ENCODE measurements around the gene SLIT3.

DNA sequence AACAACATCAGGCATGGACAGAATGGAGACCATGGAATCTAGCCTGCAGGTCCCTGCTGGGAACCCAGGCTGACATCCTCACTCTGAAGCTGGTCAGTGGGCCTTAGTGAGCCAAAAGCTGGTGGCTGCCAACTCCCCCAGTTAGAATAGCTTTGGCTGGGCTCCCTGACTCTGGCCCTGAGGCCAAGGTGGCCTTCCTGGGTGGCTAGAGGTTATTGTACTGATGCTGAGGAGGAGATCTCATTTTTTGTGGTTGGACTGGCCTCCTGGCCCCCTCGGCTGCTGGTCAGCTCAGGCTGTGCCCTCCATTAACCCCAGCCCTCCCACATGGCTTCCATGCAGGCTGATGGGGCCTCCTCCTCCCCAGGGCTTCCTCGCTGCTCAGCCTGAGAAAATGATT, 620.5 kb downstream of the SLIT3 start:
- TF ChIP-seq POLR2AphosphoS5 (IDR thresholded peaks at IDR 0.05; ENCODE audit: low read depth) (no peak), EZH2 (IDR thresholded peaks at IDR 0.05; ENCODE audit: low read depth, unreplicated experiment) (no peak), EZH2phosphoT487 (IDR thresholded peaks at IDR 0.05; ENCODE audit: unreplicated experiment) (no peak), CREB1 (CRISPR knock-in tag; IDR thresholded peaks at IDR 0.05; ENCODE audit: low read depth) (no peak), JUNB (IDR thresholded peaks at IDR 0.05; ENCODE audit: unreplicated experiment) (no peak), STAT1 (IDR thresholded peaks at IDR 0.05; ENCODE audit: unreplicated experiment) (no peak), ZNF331 (CRISPR knock-in tag; IDR thresholded peaks at IDR 0.05; ENCODE audit: low read depth) (no peak), NANOG (IDR thresholded peaks at IDR 0.05; ENCODE audit: borderline replicate concordance) (no peak)
- TF ChIP-seq, protein P1, sequence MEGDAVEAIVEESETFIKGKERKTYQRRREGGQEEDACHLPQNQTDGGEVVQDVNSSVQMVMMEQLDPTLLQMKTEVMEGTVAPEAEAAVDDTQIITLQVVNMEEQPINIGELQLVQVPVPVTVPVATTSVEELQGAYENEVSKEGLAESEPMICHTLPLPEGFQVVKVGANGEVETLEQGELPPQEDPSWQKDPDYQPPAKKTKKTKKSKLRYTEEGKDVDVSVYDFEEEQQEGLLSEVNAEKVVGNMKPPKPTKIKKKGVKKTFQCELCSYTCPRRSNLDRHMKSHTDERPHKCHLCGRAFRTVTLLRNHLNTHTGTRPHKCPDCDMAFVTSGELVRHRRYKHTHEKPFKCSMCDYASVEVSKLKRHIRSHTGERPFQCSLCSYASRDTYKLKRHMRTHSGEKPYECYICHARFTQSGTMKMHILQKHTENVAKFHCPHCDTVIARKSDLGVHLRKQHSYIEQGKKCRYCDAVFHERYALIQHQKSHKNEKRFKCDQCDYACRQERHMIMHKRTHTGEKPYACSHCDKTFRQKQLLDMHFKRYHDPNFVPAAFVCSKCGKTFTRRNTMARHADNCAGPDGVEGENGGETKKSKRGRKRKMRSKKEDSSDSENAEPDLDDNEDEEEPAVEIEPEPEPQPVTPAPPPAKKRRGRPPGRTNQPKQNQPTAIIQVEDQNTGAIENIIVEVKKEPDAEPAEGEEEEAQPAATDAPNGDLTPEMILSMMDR (conservative IDR thresholded peaks at IDR 0.05; ENCODE audit: low read depth in 2 of 2), result no peak
- TF ChIP-seq, protein P2, sequence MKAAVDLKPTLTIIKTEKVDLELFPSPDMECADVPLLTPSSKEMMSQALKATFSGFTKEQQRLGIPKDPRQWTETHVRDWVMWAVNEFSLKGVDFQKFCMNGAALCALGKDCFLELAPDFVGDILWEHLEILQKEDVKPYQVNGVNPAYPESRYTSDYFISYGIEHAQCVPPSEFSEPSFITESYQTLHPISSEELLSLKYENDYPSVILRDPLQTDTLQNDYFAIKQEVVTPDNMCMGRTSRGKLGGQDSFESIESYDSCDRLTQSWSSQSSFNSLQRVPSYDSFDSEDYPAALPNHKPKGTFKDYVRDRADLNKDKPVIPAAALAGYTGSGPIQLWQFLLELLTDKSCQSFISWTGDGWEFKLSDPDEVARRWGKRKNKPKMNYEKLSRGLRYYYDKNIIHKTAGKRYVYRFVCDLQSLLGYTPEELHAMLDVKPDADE (IDR thresholded peaks at IDR 0.05), result no peak
- TF ChIP-seq, protein P3, sequence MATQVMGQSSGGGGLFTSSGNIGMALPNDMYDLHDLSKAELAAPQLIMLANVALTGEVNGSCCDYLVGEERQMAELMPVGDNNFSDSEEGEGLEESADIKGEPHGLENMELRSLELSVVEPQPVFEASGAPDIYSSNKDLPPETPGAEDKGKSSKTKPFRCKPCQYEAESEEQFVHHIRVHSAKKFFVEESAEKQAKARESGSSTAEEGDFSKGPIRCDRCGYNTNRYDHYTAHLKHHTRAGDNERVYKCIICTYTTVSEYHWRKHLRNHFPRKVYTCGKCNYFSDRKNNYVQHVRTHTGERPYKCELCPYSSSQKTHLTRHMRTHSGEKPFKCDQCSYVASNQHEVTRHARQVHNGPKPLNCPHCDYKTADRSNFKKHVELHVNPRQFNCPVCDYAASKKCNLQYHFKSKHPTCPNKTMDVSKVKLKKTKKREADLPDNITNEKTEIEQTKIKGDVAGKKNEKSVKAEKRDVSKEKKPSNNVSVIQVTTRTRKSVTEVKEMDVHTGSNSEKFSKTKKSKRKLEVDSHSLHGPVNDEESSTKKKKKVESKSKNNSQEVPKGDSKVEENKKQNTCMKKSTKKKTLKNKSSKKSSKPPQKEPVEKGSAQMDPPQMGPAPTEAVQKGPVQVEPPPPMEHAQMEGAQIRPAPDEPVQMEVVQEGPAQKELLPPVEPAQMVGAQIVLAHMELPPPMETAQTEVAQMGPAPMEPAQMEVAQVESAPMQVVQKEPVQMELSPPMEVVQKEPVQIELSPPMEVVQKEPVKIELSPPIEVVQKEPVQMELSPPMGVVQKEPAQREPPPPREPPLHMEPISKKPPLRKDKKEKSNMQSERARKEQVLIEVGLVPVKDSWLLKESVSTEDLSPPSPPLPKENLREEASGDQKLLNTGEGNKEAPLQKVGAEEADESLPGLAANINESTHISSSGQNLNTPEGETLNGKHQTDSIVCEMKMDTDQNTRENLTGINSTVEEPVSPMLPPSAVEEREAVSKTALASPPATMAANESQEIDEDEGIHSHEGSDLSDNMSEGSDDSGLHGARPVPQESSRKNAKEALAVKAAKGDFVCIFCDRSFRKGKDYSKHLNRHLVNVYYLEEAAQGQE (IDR thresholded peaks at IDR 0.05; ENCODE audit: unreplicated experiment), result no peak
- TF ChIP-seq, protein P4, sequence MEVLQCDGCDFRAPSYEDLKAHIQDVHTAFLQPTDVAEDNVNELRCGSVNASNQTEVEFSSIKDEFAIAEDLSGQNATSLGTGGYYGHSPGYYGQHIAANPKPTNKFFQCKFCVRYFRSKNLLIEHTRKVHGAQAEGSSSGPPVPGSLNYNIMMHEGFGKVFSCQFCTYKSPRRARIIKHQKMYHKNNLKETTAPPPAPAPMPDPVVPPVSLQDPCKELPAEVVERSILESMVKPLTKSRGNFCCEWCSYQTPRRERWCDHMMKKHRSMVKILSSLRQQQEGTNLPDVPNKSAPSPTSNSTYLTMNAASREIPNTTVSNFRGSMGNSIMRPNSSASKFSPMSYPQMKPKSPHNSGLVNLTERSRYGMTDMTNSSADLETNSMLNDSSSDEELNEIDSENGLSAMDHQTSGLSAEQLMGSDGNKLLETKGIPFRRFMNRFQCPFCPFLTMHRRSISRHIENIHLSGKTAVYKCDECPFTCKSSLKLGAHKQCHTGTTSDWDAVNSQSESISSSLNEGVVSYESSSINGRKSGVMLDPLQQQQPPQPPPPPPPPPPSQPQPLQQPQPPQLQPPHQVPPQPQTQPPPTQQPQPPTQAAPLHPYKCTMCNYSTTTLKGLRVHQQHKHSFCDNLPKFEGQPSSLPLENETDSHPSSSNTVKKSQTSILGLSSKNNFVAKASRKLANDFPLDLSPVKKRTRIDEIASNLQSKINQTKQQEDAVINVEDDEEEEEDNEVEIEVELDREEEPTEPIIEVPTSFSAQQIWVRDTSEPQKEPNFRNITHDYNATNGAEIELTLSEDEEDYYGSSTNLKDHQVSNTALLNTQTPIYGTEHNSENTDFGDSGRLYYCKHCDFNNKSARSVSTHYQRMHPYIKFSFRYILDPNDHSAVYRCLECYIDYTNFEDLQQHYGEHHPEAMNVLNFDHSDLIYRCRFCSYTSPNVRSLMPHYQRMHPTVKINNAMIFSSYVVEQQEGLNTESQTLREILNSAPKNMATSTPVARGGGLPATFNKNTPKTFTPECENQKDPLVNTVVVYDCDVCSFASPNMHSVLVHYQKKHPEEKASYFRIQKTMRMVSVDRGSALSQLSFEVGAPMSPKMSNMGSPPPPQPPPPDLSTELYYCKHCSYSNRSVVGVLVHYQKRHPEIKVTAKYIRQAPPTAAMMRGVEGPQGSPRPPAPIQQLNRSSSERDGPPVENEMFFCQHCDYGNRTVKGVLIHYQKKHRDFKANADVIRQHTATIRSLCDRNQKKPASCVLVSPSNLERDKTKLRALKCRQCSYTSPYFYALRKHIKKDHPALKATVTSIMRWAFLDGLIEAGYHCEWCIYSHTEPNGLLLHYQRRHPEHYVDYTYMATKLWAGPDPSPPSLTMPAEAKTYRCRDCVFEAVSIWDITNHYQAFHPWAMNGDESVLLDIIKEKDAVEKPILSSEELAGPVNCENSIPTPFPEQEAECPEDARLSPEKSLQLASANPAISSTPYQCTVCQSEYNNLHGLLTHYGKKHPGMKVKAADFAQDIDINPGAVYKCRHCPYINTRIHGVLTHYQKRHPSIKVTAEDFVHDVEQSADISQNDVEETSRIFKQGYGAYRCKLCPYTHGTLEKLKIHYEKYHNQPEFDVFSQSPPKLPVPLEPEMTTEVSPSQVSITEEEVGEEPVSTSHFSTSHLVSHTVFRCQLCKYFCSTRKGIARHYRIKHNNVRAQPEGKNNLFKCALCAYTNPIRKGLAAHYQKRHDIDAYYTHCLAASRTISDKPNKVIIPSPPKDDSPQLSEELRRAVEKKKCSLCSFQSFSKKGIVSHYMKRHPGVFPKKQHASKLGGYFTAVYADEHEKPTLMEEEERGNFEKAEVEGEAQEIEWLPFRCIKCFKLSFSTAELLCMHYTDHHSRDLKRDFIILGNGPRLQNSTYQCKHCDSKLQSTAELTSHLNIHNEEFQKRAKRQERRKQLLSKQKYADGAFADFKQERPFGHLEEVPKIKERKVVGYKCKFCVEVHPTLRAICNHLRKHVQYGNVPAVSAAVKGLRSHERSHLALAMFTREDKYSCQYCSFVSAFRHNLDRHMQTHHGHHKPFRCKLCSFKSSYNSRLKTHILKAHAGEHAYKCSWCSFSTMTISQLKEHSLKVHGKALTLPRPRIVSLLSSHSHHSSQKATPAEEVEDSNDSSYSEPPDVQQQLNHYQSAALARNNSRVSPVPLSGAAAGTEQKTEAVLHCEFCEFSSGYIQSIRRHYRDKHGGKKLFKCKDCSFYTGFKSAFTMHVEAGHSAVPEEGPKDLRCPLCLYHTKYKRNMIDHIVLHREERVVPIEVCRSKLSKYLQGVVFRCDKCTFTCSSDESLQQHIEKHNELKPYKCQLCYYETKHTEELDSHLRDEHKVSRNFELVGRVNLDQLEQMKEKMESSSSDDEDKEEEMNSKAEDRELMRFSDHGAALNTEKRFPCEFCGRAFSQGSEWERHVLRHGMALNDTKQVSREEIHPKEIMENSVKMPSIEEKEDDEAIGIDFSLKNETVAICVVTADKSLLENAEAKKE (CRISPR knock-in tag; IDR thresholded peaks at IDR 0.05), result no peak

Measured in GM23338 (cell line).